Measurements from ENCODE around the gene TSPEAR.

The TSPEAR gene

DNA sequence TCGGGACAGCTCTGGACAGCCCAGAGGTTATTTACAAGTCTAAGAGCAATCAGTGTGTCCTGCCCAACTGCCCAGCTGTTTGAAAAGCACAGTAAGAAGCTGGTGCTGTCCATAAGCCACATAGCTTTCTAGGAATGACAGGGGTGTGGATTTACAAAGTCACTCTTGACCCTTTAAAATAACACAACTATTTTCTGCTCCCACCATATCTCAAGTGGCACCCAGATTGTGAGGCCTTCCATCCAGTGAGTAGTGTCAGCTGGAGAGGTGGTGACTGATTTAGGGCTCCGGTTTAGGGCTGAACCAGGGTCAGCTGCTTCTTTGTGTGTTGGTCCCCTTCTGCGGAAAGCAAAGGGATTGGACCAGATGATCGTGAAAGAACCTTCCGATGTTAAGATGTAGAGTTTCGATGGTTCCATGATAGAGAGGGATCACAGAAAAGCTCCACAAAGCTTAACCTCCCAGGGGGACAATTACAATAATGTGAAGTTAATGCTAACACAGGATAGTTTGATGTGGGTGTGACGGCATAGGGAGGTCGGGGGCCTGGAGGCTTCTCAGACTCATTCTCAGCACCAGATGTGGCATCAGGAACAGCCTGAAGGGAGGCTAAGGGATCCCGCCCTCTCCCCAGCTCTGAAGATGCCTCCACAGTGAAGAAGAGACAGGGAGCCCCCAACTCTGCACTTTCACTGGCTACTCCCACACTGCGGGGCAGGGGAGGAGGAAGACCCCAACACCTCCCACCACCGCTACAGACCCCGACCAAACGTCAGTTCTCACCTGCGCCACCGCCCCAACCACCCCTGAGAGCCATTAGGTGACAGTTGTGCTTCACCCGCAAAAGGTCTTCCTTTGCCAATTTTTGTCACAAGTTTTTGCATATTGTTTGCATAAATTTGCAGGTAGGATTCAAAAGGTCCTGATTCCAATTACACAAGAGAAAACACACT is 215.5 kb downstream of the TSPEAR start:
- TF ChIP-seq, protein P1, sequence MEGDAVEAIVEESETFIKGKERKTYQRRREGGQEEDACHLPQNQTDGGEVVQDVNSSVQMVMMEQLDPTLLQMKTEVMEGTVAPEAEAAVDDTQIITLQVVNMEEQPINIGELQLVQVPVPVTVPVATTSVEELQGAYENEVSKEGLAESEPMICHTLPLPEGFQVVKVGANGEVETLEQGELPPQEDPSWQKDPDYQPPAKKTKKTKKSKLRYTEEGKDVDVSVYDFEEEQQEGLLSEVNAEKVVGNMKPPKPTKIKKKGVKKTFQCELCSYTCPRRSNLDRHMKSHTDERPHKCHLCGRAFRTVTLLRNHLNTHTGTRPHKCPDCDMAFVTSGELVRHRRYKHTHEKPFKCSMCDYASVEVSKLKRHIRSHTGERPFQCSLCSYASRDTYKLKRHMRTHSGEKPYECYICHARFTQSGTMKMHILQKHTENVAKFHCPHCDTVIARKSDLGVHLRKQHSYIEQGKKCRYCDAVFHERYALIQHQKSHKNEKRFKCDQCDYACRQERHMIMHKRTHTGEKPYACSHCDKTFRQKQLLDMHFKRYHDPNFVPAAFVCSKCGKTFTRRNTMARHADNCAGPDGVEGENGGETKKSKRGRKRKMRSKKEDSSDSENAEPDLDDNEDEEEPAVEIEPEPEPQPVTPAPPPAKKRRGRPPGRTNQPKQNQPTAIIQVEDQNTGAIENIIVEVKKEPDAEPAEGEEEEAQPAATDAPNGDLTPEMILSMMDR (conservative IDR thresholded peaks at IDR 0.05): no peak
- H3K27ac ChIP-seq: no peak overlapping the region

DNA sequence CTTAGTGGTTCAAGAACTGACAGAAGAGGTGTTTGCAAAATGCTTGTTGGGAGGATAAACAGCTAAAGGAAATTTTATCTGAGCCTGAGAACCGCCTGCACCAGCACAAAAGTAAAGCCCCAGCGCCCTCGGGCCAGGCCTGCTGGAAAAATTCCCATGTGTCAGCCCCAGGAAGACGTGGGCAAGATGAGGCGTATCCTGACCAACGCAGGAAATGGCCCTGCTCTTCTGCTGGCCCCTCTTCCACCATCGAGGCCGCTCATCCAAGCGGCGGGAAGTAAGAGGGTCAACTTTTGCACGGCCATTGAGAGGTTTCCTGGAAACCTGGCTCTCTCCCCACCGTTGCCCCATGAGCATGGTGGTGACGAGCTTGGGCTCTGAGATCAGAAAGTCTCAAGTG is 216.4 kb downstream of the TSPEAR start:
- TF ChIP-seq, protein P1 (conservative IDR thresholded peaks at IDR 0.05): no peak
- H3K27ac ChIP-seq: no peak overlapping the region

DNA sequence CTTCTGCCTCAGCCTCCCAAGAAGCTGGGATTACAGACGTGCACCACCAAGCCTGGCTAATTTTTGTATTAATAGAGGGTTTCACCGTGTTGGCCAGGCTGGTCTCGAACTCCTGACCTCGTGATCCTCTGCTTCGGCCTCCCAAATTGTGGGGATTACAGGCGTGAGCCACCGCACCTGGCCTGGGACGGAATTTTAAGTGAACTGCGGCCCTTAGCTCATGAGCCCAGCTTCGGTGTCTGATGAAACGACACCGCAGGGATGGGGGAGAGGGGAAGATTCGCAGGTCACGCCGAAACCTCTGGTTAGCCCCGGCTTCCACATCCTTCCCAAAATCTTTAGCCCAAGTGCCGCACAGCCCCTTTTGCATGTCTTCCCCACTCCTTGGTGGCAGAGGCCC is 217.0 kb downstream of the TSPEAR start:
- TF ChIP-seq, protein P1 (conservative IDR thresholded peaks at IDR 0.05): no peak
- H3K27ac ChIP-seq: no peak overlapping the region

DNA sequence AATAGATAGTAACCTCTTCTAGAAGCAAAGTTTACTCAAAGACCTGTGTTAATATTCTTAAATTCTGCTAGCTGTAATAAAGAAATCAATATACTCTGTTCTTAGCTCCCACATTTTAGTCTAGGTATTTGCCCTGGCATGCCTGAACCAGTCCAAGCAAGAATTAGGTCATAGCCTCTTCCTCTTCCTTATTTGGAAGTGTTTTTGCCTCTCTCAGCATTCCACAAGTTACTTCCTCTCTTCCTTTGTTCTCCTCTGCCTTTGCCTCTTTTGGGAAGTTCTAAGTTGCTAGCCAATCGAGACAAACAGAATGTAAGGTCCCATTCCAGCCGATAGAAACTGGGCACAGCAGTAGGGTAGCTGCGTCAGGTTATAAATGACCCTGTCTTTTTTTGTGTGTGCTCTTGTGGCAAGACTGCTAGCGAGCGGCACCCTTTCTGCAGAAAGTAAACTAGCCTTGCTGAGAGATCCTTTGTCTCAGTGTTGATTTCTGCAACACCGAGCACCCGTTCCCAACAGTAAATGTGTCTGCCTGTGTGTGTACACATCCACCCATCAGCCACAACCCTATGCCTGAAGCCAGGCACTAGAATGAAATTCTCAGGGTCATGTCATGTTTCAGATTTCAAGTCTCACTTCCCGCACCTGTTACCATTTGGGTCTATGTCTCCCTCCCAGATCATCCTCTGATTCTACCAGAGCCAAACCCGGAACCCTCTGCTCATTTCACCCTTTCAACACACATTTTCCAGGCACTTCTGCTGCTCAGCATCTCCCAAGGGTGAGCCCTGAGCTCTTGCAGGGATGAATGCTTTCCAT is 218.6 kb downstream of the TSPEAR start:
- TF ChIP-seq, protein P1 (conservative IDR thresholded peaks at IDR 0.05): no peak
- no peak overlapping the region for H3K27ac ChIP-seq

DNA sequence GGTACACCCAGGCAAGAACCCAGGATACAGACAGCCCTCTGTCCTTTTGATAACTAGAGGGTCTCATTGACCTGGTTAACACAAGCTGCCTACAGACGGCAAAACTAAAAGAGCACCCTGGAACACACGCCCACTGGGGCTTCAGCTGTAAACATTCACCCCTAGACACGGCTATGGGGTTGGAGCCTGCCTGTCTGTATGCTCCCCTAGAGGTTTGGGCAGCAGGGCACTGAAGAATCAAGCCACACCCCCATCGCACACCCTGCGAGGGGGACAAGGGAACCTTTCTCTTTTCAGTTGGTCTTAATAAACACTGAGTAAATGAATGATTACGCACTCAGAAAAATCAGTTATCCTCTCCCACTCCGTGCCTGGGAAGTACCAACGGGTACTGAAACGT is 220.6 kb downstream of the TSPEAR start:
- TF ChIP-seq, protein P1 (conservative IDR thresholded peaks at IDR 0.05): no peak

DNA sequence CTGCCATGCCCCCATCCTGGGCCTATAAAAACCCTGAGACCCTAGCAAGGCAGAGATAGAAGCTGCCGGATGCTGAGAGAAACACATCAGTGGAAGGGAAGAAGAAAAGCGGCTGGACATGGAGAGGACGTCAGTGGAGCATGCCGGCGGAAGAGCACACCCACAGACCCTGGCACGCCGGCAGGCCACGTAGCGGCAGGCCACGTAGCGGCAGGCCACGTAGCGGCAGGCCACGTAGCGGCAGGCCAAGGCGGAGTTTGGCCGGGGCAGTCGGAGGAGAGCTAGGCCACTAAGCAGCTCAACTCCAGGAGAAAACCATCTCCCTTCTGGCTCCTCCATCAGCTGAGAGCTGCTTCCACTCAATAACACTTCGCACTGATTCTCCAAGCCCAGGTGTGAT is 221.0 kb downstream of the TSPEAR start:
- no peak overlapping the region for H3K27ac ChIP-seq
- TF ChIP-seq, protein P1 (conservative IDR thresholded peaks at IDR 0.05): no peak

More for the DNA sequence above, 220.6 kb downstream of the TSPEAR start:
- H3K27ac ChIP-seq: no peak overlapping the region

DNA sequence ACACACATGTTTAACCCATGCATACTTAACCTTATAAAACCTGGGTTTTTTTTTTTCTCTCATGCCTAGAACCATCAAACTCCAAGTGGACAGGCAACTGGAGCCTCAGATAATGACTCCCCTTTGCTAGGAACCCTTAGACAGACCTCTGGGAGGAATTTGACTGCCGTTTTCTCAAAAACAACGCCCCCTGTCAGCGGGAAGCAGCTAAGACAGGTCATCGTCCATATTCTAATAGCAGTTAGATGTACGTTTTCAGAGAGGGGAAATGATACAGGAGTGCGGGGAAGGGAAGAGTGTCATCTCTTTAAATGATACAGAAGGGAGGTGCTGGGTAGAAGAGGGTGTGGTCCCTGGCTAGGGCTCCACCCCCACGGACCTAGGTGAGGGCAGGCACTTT is 221.4 kb downstream of the TSPEAR start:
- TF ChIP-seq, protein P1 (conservative IDR thresholded peaks at IDR 0.05): peak; percentile 26; the same call in 1 of the 2 replicates

More for the DNA sequence above, 221.4 kb downstream of the TSPEAR start:
- no peak overlapping the region for H3K27ac ChIP-seq
